ENCODE results near the gene FAM170B. TPM values are rescaled to one million over a fixed set of nuclear protein-coding genes. Genes with fewer than 3 reads are reported as not detected.

FAM170B gene
- total and polyA plus RNA-seq, 9 of the 15 experiments (the other 6 are each of a cell fraction or from before 2014, with no cell fraction given) = 0.11 to 0.21 TPM; not detected in 7

DNA sequence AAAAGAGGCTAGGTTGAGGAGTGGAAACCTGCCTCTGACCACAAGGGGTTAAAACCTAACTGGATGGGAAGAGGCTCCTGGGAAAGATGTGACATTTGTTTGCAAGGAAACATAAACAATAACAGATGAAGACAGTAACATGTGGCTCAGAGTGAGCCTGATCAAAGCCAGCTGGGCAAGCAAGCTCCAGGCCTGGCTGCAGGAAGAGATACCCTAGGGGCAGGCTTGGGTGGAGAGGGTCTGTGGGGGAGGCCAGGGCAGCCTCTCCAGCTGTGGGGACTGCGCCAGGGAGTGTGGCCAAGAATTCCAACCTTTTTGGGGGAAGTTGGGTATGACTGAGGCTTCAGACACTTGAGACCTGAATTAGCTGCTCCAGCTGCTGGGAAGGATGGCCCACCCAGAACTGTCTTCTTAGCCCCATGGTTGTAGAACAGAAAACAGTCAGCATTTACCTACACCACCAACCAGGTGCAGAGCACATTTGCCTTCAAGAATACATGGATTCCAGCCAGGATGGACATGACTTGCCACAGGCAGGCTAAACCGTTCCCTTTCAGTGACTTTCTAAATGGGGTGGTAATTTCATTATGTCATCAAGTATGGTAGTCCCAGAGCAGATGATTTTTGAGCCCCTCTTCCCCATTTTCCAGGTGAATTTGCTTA is 10.4 kb upstream of the FAM170B start:
- H4K20me1 ChIP-seq (replicated peaks; ENCODE audit: control insufficient read depth, insufficient read depth, low read length) = no peaks in the 10 kb centered on the region
- no peak for DNase-seq (ENCODE audit: extremely low read depth in 1 of 4, low spot score in 3 of 4)
- H3K9me1 ChIP-seq (ENCODE audit: control insufficient read depth, insufficient read depth, low read length) = no peaks in the 10 kb centered on the region
- H3K36me3 ChIP-seq (ENCODE audit: control insufficient read depth, insufficient read depth, low read length) = no peaks in the 10 kb centered on the region
- 48% methylated on average over 2 of the region's 2 CpGs for WGBS (ENCODE audit: insufficient coverage, low coverage, missing lambda C conversion rate)
- no peaks in the 10 kb centered on the region for H3K27me3 ChIP-seq (ENCODE audit: control insufficient read depth in 2 of 2, insufficient read depth in 2 of 2, low read length in 2 of 2)
- ChIA-PET POLR2A (interaction anchor here (3.4 kb wide), 1 partner anchor 11 kb away, joined by 19 read pairs; no protein-coding TSS in a partner anchor), CTCF (ENCODE audit: low intra/inter-chr PET ratio) (no interaction called here)
- no peaks in the 10 kb centered on the region for H3K9me3 ChIP-seq (replicated peaks; ENCODE audit: control insufficient read depth, insufficient read depth, low read depth, low read length)
- H3K9ac ChIP-seq (ENCODE audit: insufficient read depth in 1 of 2, low read depth in 2 of 2, low read length in 2 of 2) = 0 out of 4 replicates have a peak overlapping the region, but pooled peaks of 1 of the 2 experiments have one; percentile 19
- no peak overlapping the region for H3K4me2 ChIP-seq (ENCODE audit: insufficient read depth, low read length)
- H3K4me3 ChIP-seq = no peak overlapping the region
- FAIRE-seq = no peak
- intact Hi-C loops (cut with micrococcal nuclease) (no loop called here), in situ Hi-C loops (cut with MboI) (no loop called here)
- H3K4me1 ChIP-seq (replicated peaks in 1 of 2; ENCODE audit: control insufficient read depth in 2 of 2, insufficient read depth in 2 of 2, low read length in 2 of 2) = peaks cover 0 to 3% of the 10 kb centered on the region in 2 experiments; a peak in 2 of 5 replicates
- no peak for ATAC-seq
- no peak overlapping the region for H2AFZ ChIP-seq (ENCODE audit: low read depth, low read length)
- BruUV-seq (replicated peaks) = no TSS peak
- no peak overlapping the region for H3K27ac ChIP-seq (ENCODE audit: extremely low read depth, low read depth, low read length)
- no peaks in the 10 kb centered on the region for H3K79me2 ChIP-seq (ENCODE audit: control insufficient read depth, insufficient read depth, low read length)
- no peak for TF ChIP-seq HCFC1 (IDR thresholded peaks at IDR 0.05; ENCODE audit: low read depth, low read length)
- no peak for TF ChIP-seq TFAM (CRISPR knock-in tag; conservative IDR thresholded peaks at IDR 0.05)
- TF ChIP-seq, protein P1, sequence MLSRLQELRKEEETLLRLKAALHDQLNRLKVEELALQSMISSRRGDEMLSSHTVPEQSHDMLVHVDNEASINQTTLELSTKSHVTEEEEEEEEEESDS (CRISPR knock-in tag; IDR thresholded peaks at IDR 0.05) = no peak
- no peak for TF ChIP-seq RBM22 (IDR thresholded peaks at IDR 0.05; ENCODE audit: low read depth, low read length, poor library complexity, severe bottlenecking)
- no peak for TF ChIP-seq ZNF217 (CRISPR knock-in tag; IDR thresholded peaks at IDR 0.05)
- no peak for TF ChIP-seq CBX8 (IDR thresholded peaks at IDR 0.05; ENCODE audit: borderline replicate concordance, extremely low read depth, low read depth, low read length, poor library complexity, severe bottlenecking)
- TF ChIP-seq KDM1A (IDR thresholded peaks at IDR 0.05) = no peak
- no peak for TF ChIP-seq EP400 (IDR thresholded peaks at IDR 0.05)
- no peak for TF ChIP-seq CHD1 (IDR thresholded peaks at IDR 0.05; ENCODE audit: low read length)
- no peak for TF ChIP-seq SIX5 (IDR thresholded peaks at IDR 0.05; ENCODE audit: borderline replicate concordance in 1 of 2, insufficient read depth in 1 of 2, low read depth in 1 of 2, low read length in 2 of 2)
- no peak for TF ChIP-seq ESRRA (IDR thresholded peaks at IDR 0.05; ENCODE audit: borderline replicate concordance, low read depth)
- TF ChIP-seq ZNF57 (CRISPR knock-in tag; IDR thresholded peaks at IDR 0.05) = no peak
- TF ChIP-seq NFE2L1 (tag; IDR thresholded peaks at IDR 0.05; ENCODE audit: borderline replicate concordance, low read depth) = no peak
- no peak for TF ChIP-seq ZNF318 (IDR thresholded peaks at IDR 0.05; ENCODE audit: borderline replicate concordance in 1 of 2, low read depth in 1 of 2)

All from K562 (cell line).